ENCODE results near the gene MRC1. TPM values are rescaled to one million over a fixed set of nuclear protein-coding genes. Genes with fewer than 3 reads are reported as not detected.

MRC1 gene
- total and polyA plus RNA-seq, 4 donors: 14.0 to 161 (median 43.6) TPM

GRCh38 chr10:17766731-17767130 lies 42.4 kb upstream of the MRC1 start:
- Histone ChIP-seq H3K27ac (ENCODE audit: low read depth in 1 of 2, low read length in 1 of 2) (no peak overlapping the region), H3K9ac (ENCODE audit: insufficient read depth in 1 of 2, low read length in 2 of 2) (no peak overlapping the region), H3K9me3 (ENCODE audit: control insufficient read depth in 4 of 4, insufficient read depth in 3 of 4, low read length in 3 of 4) (peaks cover 0 to 3% (median under 1%) of the 10 kb centered on the region in 4 donors), H3K4me1 (ENCODE audit: control insufficient read depth in 5 of 5, insufficient read depth in 5 of 5, low read length in 5 of 5) (peaks cover 0 to 2% (median 0%) of the 10 kb centered on the region in 5 donors), H3K4me3 (no peak overlapping the region), H3K27me3 (ENCODE audit: control insufficient read depth in 3 of 3, insufficient read depth in 3 of 3, low read length in 2 of 3) (peaks cover 0 to 2% (median 0%) of the 10 kb centered on the region in 3 donors), H3K36me3 (ENCODE audit: control insufficient read depth in 4 of 4, insufficient read depth in 4 of 4, low read length in 4 of 4) (no peaks in the 10 kb centered on the region)
- TF ChIP-seq CTCF (IDR thresholded peaks at IDR 0.05; ENCODE audit: control extremely low read depth, extremely low read depth): no peak
- ATAC-seq (ENCODE audit: insufficient read depth, low FRiP score) (no peak), DNase-seq (no peak)
- WGBS, 2 donors: 78 to 83% methylated on average over 1 of the region's 1 CpG

GRCh38 chr10:17768496-17768895 lies 40.7 kb upstream of the MRC1 start:
- 74 to 77% methylated on average over 5 of the region's 5 CpGs for WGBS, 2 donors
- ATAC-seq (ENCODE audit: insufficient read depth, low FRiP score): no peak
- Histone ChIP-seq H3K9me3 (ENCODE audit: control insufficient read depth in 4 of 4, insufficient read depth in 3 of 4, low read length in 3 of 4) (peaks cover 0 to 3% (median under 1%) of the 10 kb centered on the region in 4 donors), H3K36me3 (ENCODE audit: control insufficient read depth in 4 of 4, insufficient read depth in 4 of 4, low read length in 4 of 4) (no peaks in the 10 kb centered on the region), H3K27me3 (ENCODE audit: control insufficient read depth in 3 of 3, insufficient read depth in 3 of 3, low read length in 2 of 3) (peaks cover 0 to 2% (median 0%) of the 10 kb centered on the region in 3 donors), H3K4me1 (ENCODE audit: control insufficient read depth in 5 of 5, insufficient read depth in 5 of 5, low read length in 5 of 5) (peaks cover 0 to 2% (median 0%) of the 10 kb centered on the region in 5 donors), H3K27ac (ENCODE audit: low read depth in 1 of 2, low read length in 1 of 2) (no peak overlapping the region), H3K4me3 (no peak overlapping the region), H3K9ac (ENCODE audit: insufficient read depth in 1 of 2, low read length in 2 of 2) (no peak overlapping the region)
- DNase-seq: no peak
- no peak for TF ChIP-seq CTCF (IDR thresholded peaks at IDR 0.05; ENCODE audit: control extremely low read depth, extremely low read depth)

- no peak for TF ChIP-seq CTCF (IDR thresholded peaks at IDR 0.05; ENCODE audit: control extremely low read depth, extremely low read depth)
- 42 to 46% methylated on average over 5 of the region's 5 CpGs for WGBS, 2 donors
These were observed 40.2 kb upstream of the MRC1 start for GRCh38 chr10:17768957-17769356.

GRCh38 chr10:17771017-17771416 lies 38.1 kb upstream of the MRC1 start:
- no peak for ATAC-seq (ENCODE audit: insufficient read depth, low FRiP score)
- Histone ChIP-seq H3K4me3 (no peak overlapping the region), H3K36me3 (ENCODE audit: control insufficient read depth in 4 of 4, insufficient read depth in 4 of 4, low read length in 4 of 4) (no peaks in the 10 kb centered on the region), H3K9ac (ENCODE audit: insufficient read depth in 1 of 2, low read length in 2 of 2) (no peak overlapping the region), H3K9me3 (ENCODE audit: control insufficient read depth in 4 of 4, insufficient read depth in 3 of 4, low read length in 3 of 4) (peaks cover 0 to 2% (median 0%) of the 10 kb centered on the region in 4 donors), H3K4me1 (ENCODE audit: control insufficient read depth in 5 of 5, insufficient read depth in 5 of 5, low read length in 5 of 5) (peaks cover 0 to 2% (median 0%) of the 10 kb centered on the region in 5 donors), H3K27ac (ENCODE audit: low read depth in 1 of 2, low read length in 1 of 2) (no peak overlapping the region), H3K27me3 (ENCODE audit: control insufficient read depth in 3 of 3, insufficient read depth in 3 of 3, low read length in 2 of 3) (no peaks in the 10 kb centered on the region)
- no peak for TF ChIP-seq CTCF (IDR thresholded peaks at IDR 0.05; ENCODE audit: control extremely low read depth, extremely low read depth)
- WGBS, 2 donors: 33 to 56% methylated on average over 4 of the region's 4 CpGs
- DNase-seq: no peak

More at GRCh38 chr10:17768957-17769356, 40.2 kb upstream of the MRC1 start:
- Histone ChIP-seq H3K4me3 (no peak overlapping the region), H3K27ac (ENCODE audit: low read depth in 1 of 2, low read length in 1 of 2) (no peak overlapping the region), H3K9ac (ENCODE audit: insufficient read depth in 1 of 2, low read length in 2 of 2) (no peak overlapping the region), H3K4me1 (ENCODE audit: control insufficient read depth in 5 of 5, insufficient read depth in 5 of 5, low read length in 5 of 5) (peaks cover 0 to 2% (median 0%) of the 10 kb centered on the region in 5 donors), H3K9me3 (ENCODE audit: control insufficient read depth in 4 of 4, insufficient read depth in 3 of 4, low read length in 3 of 4) (peaks cover 0 to 3% (median under 1%) of the 10 kb centered on the region in 4 donors), H3K36me3 (ENCODE audit: control insufficient read depth in 4 of 4, insufficient read depth in 4 of 4, low read length in 4 of 4) (no peaks in the 10 kb centered on the region), H3K27me3 (ENCODE audit: control insufficient read depth in 3 of 3, insufficient read depth in 3 of 3, low read length in 2 of 3) (peaks cover 0 to 2% (median 0%) of the 10 kb centered on the region in 3 donors)
- DNase-seq: peak in 2 of 3 donors; percentile 13
- no peak for ATAC-seq (ENCODE audit: insufficient read depth, low FRiP score)
